WTC11 (cell line): ENCODE data around the gene LLGL1. TPM values are rescaled to one million over a fixed set of nuclear protein-coding genes. Genes with fewer than 3 reads are reported as not detected.

ENCODE experiments used
- CBFB ChIP-seq: sonication (generic); formaldehyde crosslinking; IDR thresholded peaks from 2 replicates; pipeline ENCODE4 v1.8.1; 2022; ENCODE audit warnings: mild to moderate bottlenecking, low read depth, missing genetic modification reagents
- CREM ChIP-seq: sonication (generic); formaldehyde crosslinking; IDR thresholded peaks from 2 replicates; pipeline ENCODE4 v1.8.1; 2022; ENCODE audit warnings: mild to moderate bottlenecking, missing genetic modification reagents, moderate library complexity
- FOXP1 ChIP-seq: sonication (generic); formaldehyde crosslinking; IDR thresholded peaks from 2 replicates; pipeline ENCODE4 v1.8.0; 2022; ENCODE audit warnings: missing genetic modification reagents, mild to moderate bottlenecking, moderate library complexity, borderline replicate concordance
- GTF2I ChIP-seq: fragments of 250-450 bp; sonication (Bioruptor Pico); conservative IDR thresholded peaks from 2 replicates; pipeline ENCODE4 v1.4.0; 2021; ENCODE audit warnings: mild to moderate bottlenecking
- IRF2 ChIP-seq: sonication (generic); formaldehyde crosslinking; IDR thresholded peaks from 2 replicates; pipeline ENCODE4 v1.8.0; 2022; ENCODE audit warnings: low read depth, missing genetic modification reagents, borderline replicate concordance
- JAZF1 ChIP-seq: fragments of 250-450 bp; sonication (Bioruptor Pico); IDR thresholded peaks from 2 replicates; pipeline ENCODE4 v1.9.0; 2021; ENCODE audit warnings: moderate library complexity, mild to moderate bottlenecking, inconsistent platforms
- KAT7 ChIP-seq: sonication (generic); formaldehyde crosslinking; IDR thresholded peaks from 2 replicates; pipeline ENCODE4 v1.8.1; 2023; ENCODE audit warnings: missing genetic modification reagents, mild to moderate bottlenecking, borderline replicate concordance
- MYBL2 ChIP-seq: sonication (generic); formaldehyde crosslinking; IDR thresholded peaks from 2 replicates; pipeline ENCODE4 v1.8.1; 2023; ENCODE audit warnings: mild to moderate bottlenecking, moderate library complexity, missing genetic modification reagents
- NFATC4 ChIP-seq: fragments of 250-450 bp; sonication (Bioruptor Pico); IDR thresholded peaks from 2 replicates; pipeline ENCODE4 v1.9.0; 2021; ENCODE audit warnings: mild to moderate bottlenecking
- NFE2L1 ChIP-seq: sonication (generic); formaldehyde crosslinking; IDR thresholded peaks from 2 replicates; pipeline ENCODE4 v1.8.1; 2023; ENCODE audit warnings: missing genetic modification reagents
- NR1H2 ChIP-seq: sonication (generic); formaldehyde crosslinking; IDR thresholded peaks from 2 replicates; pipeline ENCODE4 v1.9.0; 2021; ENCODE audit warnings: mild to moderate bottlenecking, moderate library complexity, missing genetic modification reagents
- NR3C1 ChIP-seq: sonication (generic); formaldehyde crosslinking; conservative IDR thresholded peaks from 2 replicates; pipeline ENCODE4 v1.8.1; 2023; ENCODE audit warnings: low read depth, mild to moderate bottlenecking, missing genetic modification reagents
- OVOL2 ChIP-seq: fragments of 250-450 bp; sonication (Bioruptor Pico); IDR thresholded peaks from 2 replicates; pipeline ENCODE4 v1.9.0; 2021; ENCODE audit warnings: mild to moderate bottlenecking, borderline replicate concordance
- PRRX2 ChIP-seq: fragments of 250-450 bp; sonication (Bioruptor Pico); IDR thresholded peaks from 2 replicates; pipeline ENCODE4 v1.8.0; 2021; ENCODE audit warnings: mild to moderate bottlenecking
- SOX15 ChIP-seq: fragments of 250-450 bp; sonication (Bioruptor Pico); IDR thresholded peaks from 2 replicates; pipeline ENCODE4 v1.9.0; 2021; ENCODE audit warnings: mild to moderate bottlenecking
- TEAD4 ChIP-seq: sonication (generic); formaldehyde crosslinking; IDR thresholded peaks from 2 replicates; pipeline ENCODE4 v1.8.0; 2022; ENCODE audit warnings: mild to moderate bottlenecking, missing genetic modification reagents
- ZBTB21 ChIP-seq: sonication (generic); formaldehyde crosslinking; IDR thresholded peaks from 2 replicates; pipeline ENCODE4 v1.8.1; 2023; ENCODE audit warnings: mild to moderate bottlenecking, missing genetic modification reagents, borderline replicate concordance
- ZNF138 ChIP-seq: sonication (generic); formaldehyde crosslinking; conservative IDR thresholded peaks from 2 replicates; pipeline ENCODE4 v1.8.1; 2022; ENCODE audit warnings: mild to moderate bottlenecking, moderate library complexity, missing genetic modification reagents
- ZNF232 ChIP-seq: sonication (generic); formaldehyde crosslinking; IDR thresholded peaks from 2 replicates; pipeline ENCODE4 v1.8.0; 2022; ENCODE audit warnings: mild to moderate bottlenecking, missing genetic modification reagents
- ZNF263 ChIP-seq: sonication (generic); formaldehyde crosslinking; IDR thresholded peaks from 2 replicates; pipeline ENCODE4 v1.8.1; 2022; ENCODE audit warnings: low read depth, mild to moderate bottlenecking, moderate library complexity, missing genetic modification reagents
- ZNF396 ChIP-seq: fragments of 250-450 bp; sonication (Bioruptor Pico); IDR thresholded peaks from 2 replicates; pipeline ENCODE4 v1.8.0; 2021; ENCODE audit warnings: mild to moderate bottlenecking, moderate library complexity, borderline replicate concordance
- ZNF671 ChIP-seq: fragments of 250-450 bp; sonication (Bioruptor Pico); IDR thresholded peaks from 2 replicates; pipeline ENCODE4 v1.8.0; 2021; ENCODE audit warnings: mild to moderate bottlenecking
- total RNA-seq: library from RNA; stranded (reverse); gene quantifications from 3 replicates; pipeline ENCODE4 v1.2.3, GENCODE V29; 2021
- TF ChIP-seq, protein P1 (sequence below): sonication (generic); formaldehyde crosslinking; IDR thresholded peaks from 2 replicates; pipeline ENCODE4 v1.8.0; 2023; ENCODE audit warnings: mild to moderate bottlenecking, missing genetic modification reagents
- TF ChIP-seq, protein P2 (sequence below): sonication (generic); formaldehyde crosslinking; IDR thresholded peaks from 2 replicates; pipeline ENCODE4 v1.8.1; 2022; ENCODE audit warnings: mild to moderate bottlenecking, missing genetic modification reagents, moderate library complexity, borderline replicate concordance
- TF ChIP-seq, protein P3 (sequence below): fragments of 250-450 bp; sonication (Bioruptor Pico); IDR thresholded peaks from 2 replicates; pipeline ENCODE4 v1.8.0; 2021; ENCODE audit warnings: mild to moderate bottlenecking
- TF ChIP-seq, protein P4 (sequence below): sonication (generic); formaldehyde crosslinking; IDR thresholded peaks from 2 replicates; pipeline ENCODE4 v1.8.0; 2022; ENCODE audit warnings: missing genetic modification reagents
- TF ChIP-seq, protein P5 (sequence below): fragments of 250-450 bp; sonication (Bioruptor Pico); IDR thresholded peaks from 2 replicates; pipeline ENCODE4 v1.9.0; 2021; ENCODE audit warnings: moderate library complexity, mild to moderate bottlenecking, inconsistent platforms, borderline replicate concordance
- TF ChIP-seq, protein P6 (sequence below): sonication (generic); formaldehyde crosslinking; IDR thresholded peaks from 2 replicates; pipeline ENCODE4 v1.8.1; 2022; ENCODE audit warnings: low read depth, mild to moderate bottlenecking, moderate library complexity, missing genetic modification reagents, borderline replicate concordance
- TF ChIP-seq, protein P7 (sequence below): sonication (generic); formaldehyde crosslinking; IDR thresholded peaks from 2 replicates; pipeline ENCODE4 v1.8.1; 2023; ENCODE audit warnings: mild to moderate bottlenecking, missing genetic modification reagents, moderate library complexity

LLGL1 gene
- total RNA-seq, 1 experiment from 2014 or later: 87.8 TPM

DNA sequence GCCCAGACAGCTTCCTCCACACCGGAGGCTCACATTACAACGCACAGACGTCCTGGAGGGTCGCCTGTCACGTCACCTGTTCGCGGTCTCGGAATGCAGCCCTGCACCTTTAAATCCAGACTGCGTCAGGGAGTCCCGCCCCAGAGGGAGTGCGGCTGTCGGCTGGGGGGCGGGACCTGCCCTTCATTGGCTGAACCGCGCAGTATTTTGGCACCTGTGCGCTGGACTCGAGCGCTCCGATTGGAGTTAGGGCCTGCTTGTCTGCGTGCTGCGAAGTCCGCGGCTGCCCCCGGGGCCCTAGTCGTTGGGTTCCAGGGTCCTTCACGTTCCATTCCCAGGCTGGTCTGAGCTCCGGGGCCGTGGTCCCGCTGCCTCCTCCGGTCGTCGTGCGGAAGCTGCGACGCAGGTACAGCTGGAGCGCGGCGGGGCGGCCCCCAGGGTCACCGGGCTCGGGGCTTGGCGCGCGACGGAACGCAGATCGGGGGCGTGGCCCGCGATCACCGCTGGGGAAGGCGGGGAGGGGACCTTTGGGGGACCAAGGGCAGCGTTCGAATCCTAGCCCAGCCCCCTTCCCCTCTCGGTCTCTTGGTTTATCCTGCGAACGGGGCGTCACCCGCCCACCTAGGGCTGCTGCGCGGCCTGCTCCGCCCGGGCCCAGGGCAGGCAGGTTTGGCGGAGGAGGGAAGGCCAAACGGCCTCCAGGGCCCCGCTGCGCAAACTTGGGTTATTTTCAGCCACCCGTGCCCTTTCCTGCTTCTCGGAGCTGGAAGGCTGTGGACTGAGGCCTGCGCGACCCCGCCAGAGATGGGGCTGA, 35.1 kb downstream of the LLGL1 start, which contains the start of gene MIEF2 (continued):
- TF ChIP-seq MYBL2: 0 out of 2 replicates have a peak, but pooled peaks have one; percentile 51
- no peak for TF ChIP-seq ZNF396 (CRISPR knock-in tag)
- TF ChIP-seq, protein P1, sequence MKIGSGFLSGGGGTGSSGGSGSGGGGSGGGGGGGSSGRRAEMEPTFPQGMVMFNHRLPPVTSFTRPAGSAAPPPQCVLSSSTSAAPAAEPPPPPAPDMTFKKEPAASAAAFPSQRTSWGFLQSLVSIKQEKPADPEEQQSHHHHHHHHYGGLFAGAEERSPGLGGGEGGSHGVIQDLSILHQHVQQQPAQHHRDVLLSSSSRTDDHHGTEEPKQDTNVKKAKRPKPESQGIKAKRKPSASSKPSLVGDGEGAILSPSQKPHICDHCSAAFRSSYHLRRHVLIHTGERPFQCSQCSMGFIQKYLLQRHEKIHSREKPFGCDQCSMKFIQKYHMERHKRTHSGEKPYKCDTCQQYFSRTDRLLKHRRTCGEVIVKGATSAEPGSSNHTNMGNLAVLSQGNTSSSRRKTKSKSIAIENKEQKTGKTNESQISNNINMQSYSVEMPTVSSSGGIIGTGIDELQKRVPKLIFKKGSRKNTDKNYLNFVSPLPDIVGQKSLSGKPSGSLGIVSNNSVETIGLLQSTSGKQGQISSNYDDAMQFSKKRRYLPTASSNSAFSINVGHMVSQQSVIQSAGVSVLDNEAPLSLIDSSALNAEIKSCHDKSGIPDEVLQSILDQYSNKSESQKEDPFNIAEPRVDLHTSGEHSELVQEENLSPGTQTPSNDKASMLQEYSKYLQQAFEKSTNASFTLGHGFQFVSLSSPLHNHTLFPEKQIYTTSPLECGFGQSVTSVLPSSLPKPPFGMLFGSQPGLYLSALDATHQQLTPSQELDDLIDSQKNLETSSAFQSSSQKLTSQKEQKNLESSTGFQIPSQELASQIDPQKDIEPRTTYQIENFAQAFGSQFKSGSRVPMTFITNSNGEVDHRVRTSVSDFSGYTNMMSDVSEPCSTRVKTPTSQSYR (CRISPR knock-in tag): no peak
- TF ChIP-seq, protein P2, sequence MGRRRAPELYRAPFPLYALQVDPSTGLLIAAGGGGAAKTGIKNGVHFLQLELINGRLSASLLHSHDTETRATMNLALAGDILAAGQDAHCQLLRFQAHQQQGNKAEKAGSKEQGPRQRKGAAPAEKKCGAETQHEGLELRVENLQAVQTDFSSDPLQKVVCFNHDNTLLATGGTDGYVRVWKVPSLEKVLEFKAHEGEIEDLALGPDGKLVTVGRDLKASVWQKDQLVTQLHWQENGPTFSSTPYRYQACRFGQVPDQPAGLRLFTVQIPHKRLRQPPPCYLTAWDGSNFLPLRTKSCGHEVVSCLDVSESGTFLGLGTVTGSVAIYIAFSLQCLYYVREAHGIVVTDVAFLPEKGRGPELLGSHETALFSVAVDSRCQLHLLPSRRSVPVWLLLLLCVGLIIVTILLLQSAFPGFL (CRISPR knock-in tag): no peak
- TF ChIP-seq, protein P3, sequence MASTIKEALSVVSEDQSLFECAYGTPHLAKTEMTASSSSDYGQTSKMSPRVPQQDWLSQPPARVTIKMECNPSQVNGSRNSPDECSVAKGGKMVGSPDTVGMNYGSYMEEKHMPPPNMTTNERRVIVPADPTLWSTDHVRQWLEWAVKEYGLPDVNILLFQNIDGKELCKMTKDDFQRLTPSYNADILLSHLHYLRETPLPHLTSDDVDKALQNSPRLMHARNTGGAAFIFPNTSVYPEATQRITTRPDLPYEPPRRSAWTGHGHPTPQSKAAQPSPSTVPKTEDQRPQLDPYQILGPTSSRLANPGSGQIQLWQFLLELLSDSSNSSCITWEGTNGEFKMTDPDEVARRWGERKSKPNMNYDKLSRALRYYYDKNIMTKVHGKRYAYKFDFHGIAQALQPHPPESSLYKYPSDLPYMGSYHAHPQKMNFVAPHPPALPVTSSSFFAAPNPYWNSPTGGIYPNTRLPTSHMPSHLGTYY (CRISPR knock-in tag): no peak
- no peak for TF ChIP-seq NFE2L1
- no peak for TF ChIP-seq CBFB (CRISPR knock-in tag)
- TF ChIP-seq, protein P4, sequence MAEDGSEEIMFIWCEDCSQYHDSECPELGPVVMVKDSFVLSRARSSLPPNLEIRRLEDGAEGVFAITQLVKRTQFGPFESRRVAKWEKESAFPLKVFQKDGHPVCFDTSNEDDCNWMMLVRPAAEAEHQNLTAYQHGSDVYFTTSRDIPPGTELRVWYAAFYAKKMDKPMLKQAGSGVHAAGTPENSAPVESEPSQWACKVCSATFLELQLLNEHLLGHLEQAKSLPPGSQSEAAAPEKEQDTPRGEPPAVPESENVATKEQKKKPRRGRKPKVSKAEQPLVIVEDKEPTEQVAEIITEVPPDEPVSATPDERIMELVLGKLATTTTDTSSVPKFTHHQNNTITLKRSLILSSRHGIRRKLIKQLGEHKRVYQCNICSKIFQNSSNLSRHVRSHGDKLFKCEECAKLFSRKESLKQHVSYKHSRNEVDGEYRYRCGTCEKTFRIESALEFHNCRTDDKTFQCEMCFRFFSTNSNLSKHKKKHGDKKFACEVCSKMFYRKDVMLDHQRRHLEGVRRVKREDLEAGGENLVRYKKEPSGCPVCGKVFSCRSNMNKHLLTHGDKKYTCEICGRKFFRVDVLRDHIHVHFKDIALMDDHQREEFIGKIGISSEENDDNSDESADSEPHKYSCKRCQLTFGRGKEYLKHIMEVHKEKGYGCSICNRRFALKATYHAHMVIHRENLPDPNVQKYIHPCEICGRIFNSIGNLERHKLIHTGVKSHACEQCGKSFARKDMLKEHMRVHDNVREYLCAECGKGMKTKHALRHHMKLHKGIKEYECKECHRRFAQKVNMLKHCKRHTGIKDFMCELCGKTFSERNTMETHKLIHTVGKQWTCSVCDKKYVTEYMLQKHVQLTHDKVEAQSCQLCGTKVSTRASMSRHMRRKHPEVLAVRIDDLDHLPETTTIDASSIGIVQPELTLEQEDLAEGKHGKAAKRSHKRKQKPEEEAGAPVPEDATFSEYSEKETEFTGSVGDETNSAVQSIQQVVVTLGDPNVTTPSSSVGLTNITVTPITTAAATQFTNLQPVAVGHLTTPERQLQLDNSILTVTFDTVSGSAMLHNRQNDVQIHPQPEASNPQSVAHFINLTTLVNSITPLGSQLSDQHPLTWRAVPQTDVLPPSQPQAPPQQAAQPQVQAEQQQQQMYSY (CRISPR knock-in tag): peak; percentile 18; the same call in 1 of the 2 replicates
- TF ChIP-seq CREM (CRISPR knock-in tag): no peak
- no peak for TF ChIP-seq FOXP1 (CRISPR knock-in tag)
- TF ChIP-seq TEAD4 (CRISPR knock-in tag): peak; percentile 87
- TF ChIP-seq NR1H2 (CRISPR knock-in tag): no peak
- no peak for TF ChIP-seq IRF2 (CRISPR knock-in tag)
- TF ChIP-seq NR3C1 (CRISPR knock-in tag): no peak
- TF ChIP-seq, protein P5, sequence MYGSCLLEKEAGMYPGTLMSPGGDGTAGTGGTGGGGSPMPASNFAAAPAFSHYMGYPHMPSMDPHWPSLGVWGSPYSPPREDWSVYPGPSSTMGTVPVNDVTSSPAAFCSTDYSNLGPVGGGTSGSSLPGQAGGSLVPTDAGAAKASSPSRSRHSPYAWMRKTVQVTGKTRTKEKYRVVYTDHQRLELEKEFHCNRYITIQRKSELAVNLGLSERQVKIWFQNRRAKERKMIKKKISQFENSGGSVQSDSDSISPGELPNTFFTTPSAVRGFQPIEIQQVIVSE: no peak
- TF ChIP-seq NFATC4 (CRISPR knock-in tag): no peak
- TF ChIP-seq ZNF138 (CRISPR knock-in tag): no peak
- TF ChIP-seq GTF2I: no peak
- TF ChIP-seq PRRX2 (CRISPR knock-in tag): no peak
- TF ChIP-seq JAZF1 (CRISPR knock-in tag): no peak
- TF ChIP-seq, protein P6, sequence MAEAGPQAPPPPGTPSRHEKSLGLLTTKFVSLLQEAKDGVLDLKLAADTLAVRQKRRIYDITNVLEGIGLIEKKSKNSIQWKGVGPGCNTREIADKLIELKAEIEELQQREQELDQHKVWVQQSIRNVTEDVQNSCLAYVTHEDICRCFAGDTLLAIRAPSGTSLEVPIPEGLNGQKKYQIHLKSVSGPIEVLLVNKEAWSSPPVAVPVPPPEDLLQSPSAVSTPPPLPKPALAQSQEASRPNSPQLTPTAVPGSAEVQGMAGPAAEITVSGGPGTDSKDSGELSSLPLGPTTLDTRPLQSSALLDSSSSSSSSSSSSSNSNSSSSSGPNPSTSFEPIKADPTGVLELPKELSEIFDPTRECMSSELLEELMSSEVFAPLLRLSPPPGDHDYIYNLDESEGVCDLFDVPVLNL (CRISPR knock-in tag): no peak
- TF ChIP-seq KAT7 (CRISPR knock-in tag): no peak
- TF ChIP-seq ZNF263 (CRISPR knock-in tag): no peak
- TF ChIP-seq ZNF232 (CRISPR knock-in tag): no peak
- no peak for TF ChIP-seq SOX15 (CRISPR knock-in tag)
- TF ChIP-seq OVOL2: no peak
- TF ChIP-seq, protein P7, sequence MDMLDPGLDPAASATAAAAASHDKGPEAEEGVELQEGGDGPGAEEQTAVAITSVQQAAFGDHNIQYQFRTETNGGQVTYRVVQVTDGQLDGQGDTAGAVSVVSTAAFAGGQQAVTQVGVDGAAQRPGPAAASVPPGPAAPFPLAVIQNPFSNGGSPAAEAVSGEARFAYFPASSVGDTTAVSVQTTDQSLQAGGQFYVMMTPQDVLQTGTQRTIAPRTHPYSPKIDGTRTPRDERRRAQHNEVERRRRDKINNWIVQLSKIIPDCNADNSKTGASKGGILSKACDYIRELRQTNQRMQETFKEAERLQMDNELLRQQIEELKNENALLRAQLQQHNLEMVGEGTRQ: peak; percentile 69
- TF ChIP-seq ZBTB21: no peak
- TF ChIP-seq ZNF671 (CRISPR knock-in tag): no peak
